Gastroesophageal sphincter (tissue), 3 donors: Measurements from ENCODE around the gene ABHD12.

Experiments
- CTCF ChIP-seq, 4 experiments: fragments of 200-600 bp in 2 of 4; fragments of 450-650 bp in 2 of 4; sonication (generic) in 1 of 4; IDR thresholded peaks; one replicate each; pipeline ENCODE4 v1.5.1; 2017 to 2019; ENCODE audit warnings: antibody characterized with exemption in 4 of 4, mild to moderate bottlenecking in 2 of 4, moderate library complexity in 2 of 4
- POLR2A ChIP-seq, 2 donors: fragments of 450-650 bp; IDR thresholded peaks; one replicate each; pipeline ENCODE4 v1.6.1; 2017; ENCODE audit warnings: antibody characterized with exemption in 2 of 2, mild to moderate bottlenecking in 2 of 2, moderate library complexity in 1 of 2

- TF ChIP-seq CTCF (IDR thresholded peaks at IDR 0.05) = peak in 1 of 4 experiments; percentile 14
- TF ChIP-seq POLR2A (IDR thresholded peaks at IDR 0.05) = no peak
Measured at GRCh38 chr20:25407311-25408169, 16.9 kb upstream of the ABHD12 start, which contains the start of gene GINS1.
